H1 (cell line): ENCODE measurements around the gene CDC27. TPM values are rescaled to one million over a fixed set of nuclear protein-coding genes. Genes with fewer than 3 reads are reported as not detected.
"Not testable (repeated sequence)": the region's sequence is repeated elsewhere in the genome, so short reads cannot be mapped to it uniquely, and the experiment has no call there.

ENCODE experiments used
- CTCF ChIA-PET: fragments of 300-600 bp; sonication (Branson Sonifier 250); formaldehyde crosslinking; loops from one replicate; lab custom pipeline; 2021; ENCODE audit not compliant: partially characterized antibody; lab: Charles Lee
- POLR2A ChIA-PET: fragments of 300-600 bp; sonication (Branson Sonifier 250); formaldehyde crosslinking; loops from one replicate; lab custom pipeline; 2021; ENCODE audit warnings: inconsistent platforms; ENCODE audit not compliant: partially characterized antibody; lab: Charles Lee
- DNase-seq, 2 experiments: peaks; one replicate each; pipeline versions ENCODE4 v3.0.0 to v3.0.0-alpha.2; 2010 to 2022; ENCODE audit warnings: low spot score in 2 of 2, low read depth in 1 of 2, mixed read lengths in 1 of 2
- FAIRE-seq: peaks from 2 replicates; lab custom pipeline; 2011; peaks lifted over from hg19 to GRCh38; lab: Jason Lieb, UNC
- H2AFZ ChIP-seq: 2 replicates; pipeline ENCODE4 v1.8.1; 2012; ENCODE audit warnings: low read length, inconsistent platforms
- H2AK5ac ChIP-seq: 2 replicates; pipeline ENCODE4 v1.6.1; 2013; ENCODE audit warnings: low read depth, low read length
- H2BK120ac ChIP-seq: replicated peaks from 2 replicates; pipeline ENCODE3; 2013; ENCODE audit warnings: low read depth, low read length, inconsistent platforms
- H2BK12ac ChIP-seq: 2 replicates; pipeline ENCODE4 v1.6.1; 2013; ENCODE audit warnings: low read depth, low read length
- H2BK15ac ChIP-seq: 2 replicates; pipeline ENCODE4 v1.6.1; 2013; ENCODE audit warnings: low read length
- H2BK20ac ChIP-seq: 2 replicates; pipeline ENCODE4 v1.6.1; 2013; ENCODE audit warnings: low read length
- H2BK5ac ChIP-seq: 2 replicates; pipeline ENCODE4 v1.6.1; 2013; ENCODE audit warnings: low read depth, low read length
- H3K14ac ChIP-seq: 2 replicates; pipeline ENCODE4 v1.6.1; 2013; ENCODE audit warnings: inconsistent platforms; ENCODE audit not compliant: insufficient read length
- H3K18ac ChIP-seq: 2 replicates; pipeline ENCODE4 v1.6.1; 2013; ENCODE audit warnings: low read length; ENCODE audit errors: extremely low read depth
- H3K23ac ChIP-seq: 2 replicates; pipeline ENCODE4 v1.6.1; 2013; ENCODE audit warnings: inconsistent platforms; ENCODE audit not compliant: insufficient read length
- H3K23me2 ChIP-seq: 2 replicates; pipeline ENCODE4 v1.6.1; 2013; ENCODE audit warnings: low read depth, low read length
- H3K27ac ChIP-seq: 2 replicates; pipeline ENCODE4 v1.6.1; 2011; ENCODE audit warnings: low read depth, low read length, inconsistent platforms
- H3K27me3 ChIP-seq, 4 experiments: replicated peaks in 1 of 4; 1 replicate in 1 of 4; 2 replicates in 3 of 4; pipeline versions ENCODE4 v1.6.1 to v1.8.1; 2011 to 2013; ENCODE audit warnings: low read length in 3 of 4, mild to moderate bottlenecking in 3 of 4, inconsistent platforms in 2 of 4, mixed read lengths in 2 of 4, moderate library complexity in 1 of 4; ENCODE audit not compliant: control insufficient read depth in 3 of 4, insufficient read depth in 3 of 4; ENCODE audit errors: extremely low read depth in 1 of 4
- H3K36me3 ChIP-seq, 4 experiments: 2 replicates each; pipeline versions ENCODE4 v1.6.1 to v1.8.1; 2011 to 2013; ENCODE audit warnings: mild to moderate bottlenecking in 4 of 4, low read length in 3 of 4, moderate library complexity in 2 of 4, control low read depth in 1 of 4, inconsistent platforms in 1 of 4; ENCODE audit not compliant: insufficient read depth in 4 of 4, control insufficient read depth in 2 of 4
- H3K4ac ChIP-seq: replicated peaks from 2 replicates; pipeline ENCODE3; 2013; ENCODE audit warnings: low read length, low read depth, mixed read lengths, inconsistent platforms; ENCODE audit not compliant: insufficient read length
- H3K4me1 ChIP-seq, 4 experiments: replicated peaks in 1 of 4; 1 replicate in 1 of 4; 2 replicates in 3 of 4; pipeline versions ENCODE4 v1.6.1 to v1.8.1; 2011 to 2013; ENCODE audit warnings: low read length in 3 of 4, inconsistent platforms in 2 of 4, mixed read lengths in 1 of 4; ENCODE audit not compliant: insufficient read depth in 4 of 4, control insufficient read depth in 3 of 4
- H3K4me2 ChIP-seq, 2 experiments: 2 replicates each; pipeline versions ENCODE4 v1.6.1 to v1.8.1; 2011 to 2013; ENCODE audit warnings: low read depth in 2 of 2, low read length in 2 of 2, control low read depth in 1 of 2, inconsistent platforms in 1 of 2, mild to moderate bottlenecking in 1 of 2; ENCODE audit not compliant: insufficient read depth in 1 of 2
- H3K4me3 ChIP-seq, 4 experiments: fragments of 200-600, 300-600 bp in 1 of 4; sonication (generic), shearing (Covaris generic), sonication (Bioruptor Twin) in 1 of 4; 2 replicates each; pipeline versions ENCODE4 v1.5.1 to v1.8.1; 2011 to 2016; ENCODE audit warnings: low read length in 4 of 4, low read depth in 3 of 4, control low read depth in 2 of 4, inconsistent platforms in 2 of 4, mild to moderate bottlenecking in 2 of 4, mixed read lengths in 1 of 4, moderate library complexity in 1 of 4; ENCODE audit not compliant: insufficient read depth in 2 of 4; ENCODE audit errors: extremely low read depth in 1 of 4
- H3K56ac ChIP-seq: replicated peaks from 2 replicates; pipeline ENCODE3; 2013; ENCODE audit warnings: low read depth, mild to moderate bottlenecking, mixed read lengths, low read length, inconsistent platforms; ENCODE audit not compliant: insufficient read length
- H3K79me1 ChIP-seq: 2 replicates; pipeline ENCODE4 v1.6.1; 2013; ENCODE audit warnings: low read depth, low read length, control low read depth
- H3K79me2 ChIP-seq, 2 experiments: 2 replicates each; pipeline versions ENCODE4 v1.6.1 to v1.8.1; 2012 to 2013; ENCODE audit warnings: low read length in 2 of 2, mild to moderate bottlenecking in 2 of 2, inconsistent platforms in 1 of 2; ENCODE audit not compliant: insufficient read depth in 2 of 2, control insufficient read depth in 1 of 2
- H3K9ac ChIP-seq, 4 experiments: replicated peaks in 1 of 4; 1 replicate in 1 of 4; 2 replicates in 3 of 4; pipeline versions ENCODE4 v1.6.1 to v1.8.1; 2011 to 2013; ENCODE audit warnings: low read depth in 3 of 4, low read length in 3 of 4, control low read depth in 2 of 4, mild to moderate bottlenecking in 2 of 4, moderate library complexity in 2 of 4, inconsistent platforms in 1 of 4; ENCODE audit errors: extremely low read depth in 1 of 4
- H3K9me3 ChIP-seq, 2 experiments: 2 replicates each; pipeline versions ENCODE4 v1.6.1 to v1.8.1; 2012 to 2013; ENCODE audit warnings: mild to moderate bottlenecking in 2 of 2, moderate library complexity in 2 of 2, control low read depth in 1 of 2, inconsistent platforms in 1 of 2, low read depth in 1 of 2, low read length in 1 of 2, mixed read lengths in 1 of 2; ENCODE audit not compliant: insufficient read depth in 2 of 2
- H4K20me1 ChIP-seq, 2 experiments: replicated peaks in 1 of 2; 2 replicates each; pipeline versions ENCODE3 to v1.8.1; 2011 to 2013; ENCODE audit warnings: inconsistent platforms in 2 of 2, low read length in 2 of 2, mild to moderate bottlenecking in 1 of 2; ENCODE audit not compliant: insufficient read depth in 2 of 2, control insufficient read depth in 1 of 2
- H4K5ac ChIP-seq: 2 replicates; pipeline ENCODE4 v1.6.1; 2013; ENCODE audit warnings: low read length, low read depth, mixed read lengths, inconsistent platforms; ENCODE audit not compliant: insufficient read length
- H4K8ac ChIP-seq: 2 replicates; pipeline ENCODE4 v1.8.0; 2013; ENCODE audit warnings: mild to moderate bottlenecking, moderate library complexity, low read length, inconsistent platforms; ENCODE audit not compliant: insufficient read depth; ENCODE audit errors: extremely low read depth
- H4K91ac ChIP-seq: replicated peaks from 2 replicates; pipeline ENCODE3; 2013; ENCODE audit warnings: low read length, mixed read lengths, inconsistent platforms; ENCODE audit not compliant: insufficient read length
- WGBS, 2 experiments: shearing (Covaris generic) in 1 of 2; methylation state at CpG; one replicate each; pipeline versions ENCODE4 v1.1.6 to v1.1.7; 2013 to 2015; ENCODE audit warnings: low lambda C conversion rate in 2 of 2, mixed read lengths in 2 of 2, inconsistent platforms in 1 of 2, low coverage in 1 of 2, missing lambda C conversion rate in 1 of 2; ENCODE audit not compliant: insufficient replicate concordance in 2 of 2, insufficient coverage in 1 of 2, insufficient read length in 1 of 2; ENCODE audit errors: extremely low coverage in 1 of 2, missing lambda C conversion rate in 1 of 2; 5-methylcytosine and 5-hydroxymethylcytosine counted together
- polyA plus RNA-seq, 7 experiments: library from polyadenylated mRNA; depleted of rRNA in 3 of 7; stranded (reverse) in 5 of 7; unstranded in 2 of 7; fragments of >200 nt in 5 of 7; fragments of 200-250 nt in 2 of 7; gene quantifications; 1 replicate in 5 of 7; 2 replicates in 1 of 7; 4 replicates in 1 of 7; pipeline versions ENCODE4 v1.2.1 to v1.2.3, GENCODE V29; 2011 to 2013; ENCODE audit warnings: missing spikeins in 2 of 7, mixed read lengths in 2 of 7
- total RNA-seq: library from RNA; stranded (reverse); fragmentation: NEBNext Ultra II Directional; extraction: Animal tissue kit (Norgen Biotek cat#: 25700); gene quantifications from 2 replicates; pipeline ENCODE4 v1.2.1, GENCODE V29; 2021

The CDC27 gene
- total and polyA plus RNA-seq, 2 of the 8 experiments (the other 6 are each of a cell fraction or from before 2014, with no cell fraction given) = 41.9 to 87.5 TPM

DNA sequence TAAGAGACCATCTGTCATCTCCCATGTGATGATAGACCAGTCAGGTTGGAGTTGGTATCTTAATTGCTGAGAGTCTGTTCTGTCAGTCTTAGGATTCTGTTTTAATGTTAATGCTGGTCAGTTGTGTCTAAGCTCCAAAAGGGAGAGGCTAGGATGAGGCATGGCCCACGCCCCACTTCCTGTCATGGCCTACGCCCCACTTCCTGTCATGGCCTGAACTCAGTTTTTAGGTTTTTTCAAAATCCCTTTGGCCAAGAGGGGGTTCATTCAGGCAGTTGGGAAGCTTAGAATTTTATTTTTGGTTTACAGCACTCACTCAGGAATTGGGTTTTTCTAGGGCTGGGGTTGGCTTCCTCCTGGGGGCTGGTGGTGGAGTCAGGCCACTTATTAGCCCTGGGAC, 117.9 kb downstream of the CDC27 start:
- H2BK15ac ChIP-seq, H3K9me3 ChIP-seq, H3K9ac ChIP-seq, POLR2A ChIA-PET, H3K4me3 ChIP-seq, H4K91ac ChIP-seq, H3K79me2 ChIP-seq, H4K8ac ChIP-seq, H3K56ac ChIP-seq, H2BK12ac ChIP-seq, H4K5ac ChIP-seq, H3K4ac ChIP-seq, H2AK5ac ChIP-seq, H3K4me1 ChIP-seq, H3K4me2 ChIP-seq, H2BK120ac ChIP-seq, H3K18ac ChIP-seq, H3K79me1 ChIP-seq, H3K27ac ChIP-seq, H3K36me3 ChIP-seq, H2BK5ac ChIP-seq, H3K14ac ChIP-seq, H4K20me1 ChIP-seq, H3K23me2 ChIP-seq, H2AFZ ChIP-seq, H2BK20ac ChIP-seq, DNase-seq, FAIRE-seq, H3K23ac ChIP-seq, H3K27me3 ChIP-seq: not testable (repeated sequence)
- CTCF ChIA-PET = interaction anchor here (1.0 kb wide), 1 partner anchor 128 kb away, joined by 3 read pairs; no protein-coding TSS in a partner anchor
- 100% methylated on average over 2 of the region's 2 CpGs; no CpG with 5 or more reads in 1 of the 2 experiments for WGBS, 2 experiments

DNA sequence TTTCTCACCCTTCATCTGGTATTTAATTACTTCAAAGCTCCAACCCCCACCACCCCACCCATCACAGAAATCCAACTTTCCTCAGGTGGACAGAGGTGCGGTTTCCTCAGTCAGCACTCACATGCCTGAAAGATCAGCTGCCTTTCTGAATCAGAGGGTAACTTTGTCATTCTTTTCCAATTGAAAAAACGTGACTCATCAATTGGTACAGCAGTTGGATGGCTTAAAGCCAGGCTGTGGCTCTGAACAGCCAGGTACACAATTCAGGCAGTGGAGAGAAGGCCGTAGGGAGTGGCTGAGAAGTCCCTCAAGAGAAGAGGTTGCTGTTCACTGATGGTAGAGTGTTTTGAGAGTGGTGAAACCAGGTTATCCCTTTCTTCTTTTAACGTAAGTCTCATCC, 118.8 kb downstream of the CDC27 start:
- CTCF ChIA-PET = interaction anchor here (1.0 kb wide), 1 partner anchor 127 kb away, joined by 3 read pairs; no protein-coding TSS in a partner anchor
- H3K9ac ChIP-seq, H3K23me2 ChIP-seq, H3K79me1 ChIP-seq, H3K4ac ChIP-seq, H2BK12ac ChIP-seq, H4K8ac ChIP-seq, DNase-seq, H3K27me3 ChIP-seq, H4K91ac ChIP-seq, H3K27ac ChIP-seq, H3K4me1 ChIP-seq, H2BK5ac ChIP-seq, H3K79me2 ChIP-seq, H3K18ac ChIP-seq, H3K36me3 ChIP-seq, H4K5ac ChIP-seq, H2BK20ac ChIP-seq, H4K20me1 ChIP-seq, H3K4me3 ChIP-seq, H3K56ac ChIP-seq, H2BK120ac ChIP-seq, H2AFZ ChIP-seq, H3K4me2 ChIP-seq, FAIRE-seq, H2AK5ac ChIP-seq, H3K23ac ChIP-seq, POLR2A ChIA-PET, H2BK15ac ChIP-seq, H3K14ac ChIP-seq, H3K9me3 ChIP-seq: not testable (repeated sequence)
- 83% methylated on average over 4 of the region's 4 CpGs; no CpG with 5 or more reads in 1 of the 2 experiments for WGBS, 2 experiments
